GM23338 (cell line): Measurements from ENCODE around the gene PIK3AP1.

Experiments
- CREB1 ChIP-seq: fragments of 250-450 bp; sonication (Bioruptor Pico); IDR thresholded peaks from 2 replicates; pipeline ENCODE4 v1.5.0; 2020; ENCODE audit warnings: low read depth, mild to moderate bottlenecking, moderate library complexity
- EZH2 ChIP-seq: fragments of 200-600 bp; sonication (generic); IDR thresholded peaks from one replicate; pipeline ENCODE4 v1.8.0; 2017; ENCODE audit warnings: antibody characterized with exemption, mild to moderate bottlenecking, low read depth; ENCODE audit not compliant: unreplicated experiment
- EZH2phosphoT487 ChIP-seq: fragments of 200-600 bp; sonication (generic); IDR thresholded peaks from one replicate; pipeline ENCODE4 v1.8.1; 2018; ENCODE audit warnings: antibody characterized with exemption; ENCODE audit not compliant: unreplicated experiment
- JUNB ChIP-seq: IDR thresholded peaks from one replicate; pipeline ENCODE4 v1.6.1; 2016; ENCODE audit warnings: antibody characterized with exemption; ENCODE audit not compliant: unreplicated experiment
- POLR2AphosphoS5 ChIP-seq: IDR thresholded peaks from 2 replicates; pipeline ENCODE4 v1.6.1; 2016; ENCODE audit warnings: antibody characterized with exemption, low read depth
- STAT1 ChIP-seq: IDR thresholded peaks from one replicate; pipeline ENCODE4 v1.6.1; 2016; ENCODE audit warnings: antibody characterized with exemption; ENCODE audit not compliant: unreplicated experiment
- ZNF331 ChIP-seq: fragments of 250-450 bp; sonication (Bioruptor Pico); IDR thresholded peaks from 2 replicates; pipeline ENCODE4 v1.5.0; 2020; ENCODE audit warnings: low read depth, mild to moderate bottlenecking, moderate library complexity
- TF ChIP-seq, protein P1 (sequence below): IDR thresholded peaks from one replicate; pipeline ENCODE4 v1.6.1; 2018; ENCODE audit warnings: antibody characterized with exemption; ENCODE audit not compliant: unreplicated experiment
- TF ChIP-seq, protein P2 (sequence below), 2 experiments: fragments of 200-600 bp in 1 of 2; sonication (generic) in 1 of 2; conservative IDR thresholded peaks; 2 replicates each; pipeline versions ENCODE4 v1.5.1 to v1.6.1; 2016 to 2017; ENCODE audit warnings: antibody characterized with exemption in 2 of 2, low read depth in 2 of 2, mild to moderate bottlenecking in 2 of 2, moderate library complexity in 1 of 2
- TF ChIP-seq, protein P3 (sequence below): IDR thresholded peaks from 2 replicates; pipeline ENCODE4 v1.6.1; 2016; ENCODE audit warnings: antibody characterized with exemption

DNA sequence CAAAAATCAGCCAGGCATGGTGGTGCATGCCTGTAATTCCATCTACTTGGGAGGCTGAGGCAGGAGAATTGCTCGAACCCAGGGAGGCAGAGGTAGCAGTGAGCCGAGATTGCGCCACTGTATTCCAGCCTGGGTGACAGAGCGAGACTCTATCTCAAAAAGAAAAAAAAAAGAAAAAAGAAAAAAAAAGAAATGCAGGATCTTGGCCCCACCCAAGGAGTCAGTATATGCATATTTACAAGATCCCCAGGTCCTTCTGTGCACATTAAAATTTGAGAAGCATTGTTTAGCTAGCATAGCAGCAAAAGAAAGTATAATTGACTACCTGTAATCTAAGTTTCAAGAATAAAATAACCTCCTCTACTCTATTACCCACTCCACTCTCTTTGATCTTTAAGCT, 15.8 kb downstream of the PIK3AP1 start:
- TF ChIP-seq, protein P1, sequence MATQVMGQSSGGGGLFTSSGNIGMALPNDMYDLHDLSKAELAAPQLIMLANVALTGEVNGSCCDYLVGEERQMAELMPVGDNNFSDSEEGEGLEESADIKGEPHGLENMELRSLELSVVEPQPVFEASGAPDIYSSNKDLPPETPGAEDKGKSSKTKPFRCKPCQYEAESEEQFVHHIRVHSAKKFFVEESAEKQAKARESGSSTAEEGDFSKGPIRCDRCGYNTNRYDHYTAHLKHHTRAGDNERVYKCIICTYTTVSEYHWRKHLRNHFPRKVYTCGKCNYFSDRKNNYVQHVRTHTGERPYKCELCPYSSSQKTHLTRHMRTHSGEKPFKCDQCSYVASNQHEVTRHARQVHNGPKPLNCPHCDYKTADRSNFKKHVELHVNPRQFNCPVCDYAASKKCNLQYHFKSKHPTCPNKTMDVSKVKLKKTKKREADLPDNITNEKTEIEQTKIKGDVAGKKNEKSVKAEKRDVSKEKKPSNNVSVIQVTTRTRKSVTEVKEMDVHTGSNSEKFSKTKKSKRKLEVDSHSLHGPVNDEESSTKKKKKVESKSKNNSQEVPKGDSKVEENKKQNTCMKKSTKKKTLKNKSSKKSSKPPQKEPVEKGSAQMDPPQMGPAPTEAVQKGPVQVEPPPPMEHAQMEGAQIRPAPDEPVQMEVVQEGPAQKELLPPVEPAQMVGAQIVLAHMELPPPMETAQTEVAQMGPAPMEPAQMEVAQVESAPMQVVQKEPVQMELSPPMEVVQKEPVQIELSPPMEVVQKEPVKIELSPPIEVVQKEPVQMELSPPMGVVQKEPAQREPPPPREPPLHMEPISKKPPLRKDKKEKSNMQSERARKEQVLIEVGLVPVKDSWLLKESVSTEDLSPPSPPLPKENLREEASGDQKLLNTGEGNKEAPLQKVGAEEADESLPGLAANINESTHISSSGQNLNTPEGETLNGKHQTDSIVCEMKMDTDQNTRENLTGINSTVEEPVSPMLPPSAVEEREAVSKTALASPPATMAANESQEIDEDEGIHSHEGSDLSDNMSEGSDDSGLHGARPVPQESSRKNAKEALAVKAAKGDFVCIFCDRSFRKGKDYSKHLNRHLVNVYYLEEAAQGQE, result no peak
- TF ChIP-seq, protein P2, sequence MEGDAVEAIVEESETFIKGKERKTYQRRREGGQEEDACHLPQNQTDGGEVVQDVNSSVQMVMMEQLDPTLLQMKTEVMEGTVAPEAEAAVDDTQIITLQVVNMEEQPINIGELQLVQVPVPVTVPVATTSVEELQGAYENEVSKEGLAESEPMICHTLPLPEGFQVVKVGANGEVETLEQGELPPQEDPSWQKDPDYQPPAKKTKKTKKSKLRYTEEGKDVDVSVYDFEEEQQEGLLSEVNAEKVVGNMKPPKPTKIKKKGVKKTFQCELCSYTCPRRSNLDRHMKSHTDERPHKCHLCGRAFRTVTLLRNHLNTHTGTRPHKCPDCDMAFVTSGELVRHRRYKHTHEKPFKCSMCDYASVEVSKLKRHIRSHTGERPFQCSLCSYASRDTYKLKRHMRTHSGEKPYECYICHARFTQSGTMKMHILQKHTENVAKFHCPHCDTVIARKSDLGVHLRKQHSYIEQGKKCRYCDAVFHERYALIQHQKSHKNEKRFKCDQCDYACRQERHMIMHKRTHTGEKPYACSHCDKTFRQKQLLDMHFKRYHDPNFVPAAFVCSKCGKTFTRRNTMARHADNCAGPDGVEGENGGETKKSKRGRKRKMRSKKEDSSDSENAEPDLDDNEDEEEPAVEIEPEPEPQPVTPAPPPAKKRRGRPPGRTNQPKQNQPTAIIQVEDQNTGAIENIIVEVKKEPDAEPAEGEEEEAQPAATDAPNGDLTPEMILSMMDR (conservative IDR thresholded peaks at IDR 0.05; ENCODE audit: low read depth in 2 of 2), result no peak
- TF ChIP-seq JUNB (no peak), EZH2phosphoT487 (no peak), EZH2 (no peak), CREB1 (no peak), POLR2AphosphoS5 (no peak), ZNF331 (CRISPR knock-in tag) (no peak), STAT1 (no peak)
- TF ChIP-seq, protein P3, sequence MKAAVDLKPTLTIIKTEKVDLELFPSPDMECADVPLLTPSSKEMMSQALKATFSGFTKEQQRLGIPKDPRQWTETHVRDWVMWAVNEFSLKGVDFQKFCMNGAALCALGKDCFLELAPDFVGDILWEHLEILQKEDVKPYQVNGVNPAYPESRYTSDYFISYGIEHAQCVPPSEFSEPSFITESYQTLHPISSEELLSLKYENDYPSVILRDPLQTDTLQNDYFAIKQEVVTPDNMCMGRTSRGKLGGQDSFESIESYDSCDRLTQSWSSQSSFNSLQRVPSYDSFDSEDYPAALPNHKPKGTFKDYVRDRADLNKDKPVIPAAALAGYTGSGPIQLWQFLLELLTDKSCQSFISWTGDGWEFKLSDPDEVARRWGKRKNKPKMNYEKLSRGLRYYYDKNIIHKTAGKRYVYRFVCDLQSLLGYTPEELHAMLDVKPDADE, result no peak
